Fibroblast of lung (primary cell): ENCODE results near the gene C15orf40.

Source experiments
- CTCF ChIP-seq, 2 donors: IDR thresholded peaks in 1 of 2; conservative IDR thresholded peaks in 1 of 2; 1 replicate in 1 of 2; 2 replicates in 1 of 2; pipeline ENCODE4 v1.5.1; 2011 to 2012; ENCODE audit warnings: low read length in 2 of 2, control low read depth in 1 of 2, inconsistent platforms in 1 of 2, low read depth in 1 of 2, mild to moderate bottlenecking in 1 of 2
- EZH2 ChIP-seq: IDR thresholded peaks from 2 replicates; pipeline ENCODE4 v1.5.1; 2012; ENCODE audit warnings: low read length, control low read depth, mild to moderate bottlenecking; ENCODE audit errors: missing control alignments

- TF ChIP-seq CTCF (conservative IDR thresholded peaks at IDR 0.05 in 1 of 2, IDR thresholded peaks at IDR 0.05 in 1 of 2; ENCODE audit: low read depth in 1 of 2, low read length in 2 of 2), result no peak
- no peak for TF ChIP-seq EZH2
Measured at GRCh38 chr15:82959423-82959822, 52.0 kb downstream of the C15orf40 start.
